Ectodermal cell (in vitro differentiated cells): ENCODE results near the gene YIF1A.
"Not testable (repeated sequence)": the region's sequence is repeated elsewhere in the genome, so short reads cannot be mapped to it uniquely, and the experiment has no call there.

ENCODE experiments used
- H3K27ac ChIP-seq: 2 replicates; pipeline ENCODE4 v1.7.0; 2013; ENCODE audit warnings: mild to moderate bottlenecking, low read depth, low read length; ENCODE audit not compliant: insufficient read depth, poor library complexity, severe bottlenecking
- H3K27me3 ChIP-seq: 2 replicates; pipeline ENCODE4 v1.7.0; 2013; ENCODE audit warnings: mild to moderate bottlenecking, low read length; ENCODE audit not compliant: insufficient read depth, control insufficient read depth, poor library complexity, severe bottlenecking
- H3K36me3 ChIP-seq: one replicate; pipeline ENCODE4 v1.7.0; 2013; ENCODE audit warnings: low read length; ENCODE audit not compliant: control insufficient read depth, insufficient read depth
- H3K4me1 ChIP-seq: one replicate; pipeline ENCODE4 v1.7.0; 2013; ENCODE audit warnings: low read length; ENCODE audit not compliant: control insufficient read depth, insufficient read depth
- H3K4me3 ChIP-seq: 2 replicates; pipeline ENCODE4 v1.7.0; 2013; ENCODE audit warnings: low read depth, low read length, control low read depth; ENCODE audit not compliant: insufficient read depth
- H3K9me3 ChIP-seq: 2 replicates; pipeline ENCODE4 v1.7.0; 2013; ENCODE audit warnings: mild to moderate bottlenecking, low read length, moderate library complexity; ENCODE audit not compliant: control insufficient read depth
- WGBS, 2 experiments: methylation state at CpG; one replicate each; pipeline ENCODE4 v1.1.7; 2013; ENCODE audit warnings: missing lambda C conversion rate in 2 of 2; 5-methylcytosine and 5-hydroxymethylcytosine counted together

YIF1A gene

DNA sequence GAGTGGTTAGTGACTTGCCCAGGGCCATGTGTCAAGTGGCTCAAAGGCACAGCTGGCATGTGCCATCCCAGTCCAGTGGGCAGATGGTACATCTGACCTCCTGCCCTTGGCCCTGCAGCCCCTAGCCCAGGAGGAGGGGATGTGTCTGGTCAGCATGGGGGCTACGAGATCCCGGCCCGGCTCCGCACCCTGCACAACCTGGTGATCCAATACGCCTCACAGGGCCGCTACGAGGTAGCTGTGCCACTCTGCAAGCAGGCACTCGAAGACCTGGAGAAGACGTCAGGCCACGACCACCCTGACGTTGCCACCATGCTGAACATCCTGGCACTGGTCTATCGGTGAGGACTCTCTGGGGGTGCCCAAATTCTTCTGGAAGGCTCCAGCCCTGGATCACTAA is 26.2 kb downstream of the YIF1A start:
- H3K4me3 ChIP-seq: no peak overlapping the region
- H3K27me3 ChIP-seq: no peaks in the 10 kb centered on the region
- H3K9me3 ChIP-seq: no peaks in the 10 kb centered on the region
- H3K27ac ChIP-seq: no peak overlapping the region
- no peaks in the 10 kb centered on the region for H3K4me1 ChIP-seq
- peaks cover 31% of the 10 kb centered on the region for H3K36me3 ChIP-seq
- WGBS, 2 experiments: 95 to 97% methylated on average over 12 of the region's 12 CpGs

GRCh38 chr11:66262191-66262590 is 26.8 kb downstream of the YIF1A start:
- Histone ChIP-seq H3K27me3 (no peaks in the 10 kb centered on the region), H3K27ac (no peak overlapping the region), H3K9me3 (no peaks in the 10 kb centered on the region), H3K36me3 (peaks cover 31% of the 10 kb centered on the region), H3K4me1 (no peaks in the 10 kb centered on the region), H3K4me3 (no peak overlapping the region)
- 95% methylated on average over 5 of the region's 5 CpGs for WGBS, 2 experiments

DNA sequence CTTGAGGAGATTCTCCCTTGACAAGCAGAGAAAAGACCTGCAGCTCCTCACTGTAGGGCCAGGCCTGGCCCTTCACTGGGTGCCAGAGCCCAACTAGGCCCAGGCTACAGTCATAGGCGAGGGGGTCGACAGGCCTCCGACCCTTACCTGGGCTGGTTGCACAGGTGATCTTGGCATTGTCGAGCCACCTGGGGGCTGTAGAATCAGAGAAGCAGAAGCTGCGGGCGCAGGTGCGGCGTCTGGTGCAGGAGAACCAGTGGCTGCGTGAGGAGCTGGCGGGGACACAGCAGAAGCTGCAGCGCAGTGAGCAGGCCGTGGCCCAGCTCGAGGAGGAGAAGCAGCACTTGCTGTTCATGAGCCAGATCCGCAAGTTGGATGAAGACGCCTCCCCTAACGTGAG is 27.4 kb downstream of the YIF1A start:
- Histone ChIP-seq H3K27me3 (no peaks in the 10 kb centered on the region), H3K36me3 (peaks cover 31% of the 10 kb centered on the region), H3K27ac (no peak overlapping the region), H3K4me3 (no peak overlapping the region), H3K4me1 (no peaks in the 10 kb centered on the region), H3K9me3 (no peaks in the 10 kb centered on the region)
- 95 to 96% methylated on average over 16 of the region's 16 CpGs for WGBS, 2 experiments

GRCh38 chr11:66259956-66260355 is 29.0 kb downstream of the YIF1A start:
- Histone ChIP-seq H3K9me3 (no peaks in the 10 kb centered on the region), H3K36me3 (peaks cover 31% of the 10 kb centered on the region), H3K4me3 (no peak overlapping the region), H3K27ac (no peak overlapping the region), H3K4me1 (no peaks in the 10 kb centered on the region), H3K27me3 (no peaks in the 10 kb centered on the region)
- WGBS, 2 experiments: 94 to 96% methylated on average over 4 of the region's 4 CpGs

DNA sequence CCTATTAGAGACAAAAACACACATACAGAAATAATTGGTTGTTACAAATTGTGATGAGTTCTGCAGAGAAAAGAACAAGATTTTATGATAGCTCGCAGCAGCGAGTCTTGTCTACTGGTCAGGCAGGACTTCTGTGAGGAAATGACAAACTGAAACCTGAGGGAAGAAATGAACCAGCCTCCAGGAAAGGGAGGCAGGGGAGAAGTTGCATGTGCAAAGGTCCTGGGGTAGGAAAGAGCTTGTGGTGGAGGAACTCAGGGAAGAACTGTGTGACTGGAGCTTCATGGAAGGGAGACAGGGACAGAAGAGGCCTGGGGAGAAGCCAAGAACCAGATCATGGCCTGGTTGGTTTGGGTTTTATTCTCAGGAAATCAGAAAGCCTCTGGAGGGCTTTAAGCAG is 29.7 kb downstream of the YIF1A start:
- no peaks in the 10 kb centered on the region for H3K9me3 ChIP-seq

DNA sequence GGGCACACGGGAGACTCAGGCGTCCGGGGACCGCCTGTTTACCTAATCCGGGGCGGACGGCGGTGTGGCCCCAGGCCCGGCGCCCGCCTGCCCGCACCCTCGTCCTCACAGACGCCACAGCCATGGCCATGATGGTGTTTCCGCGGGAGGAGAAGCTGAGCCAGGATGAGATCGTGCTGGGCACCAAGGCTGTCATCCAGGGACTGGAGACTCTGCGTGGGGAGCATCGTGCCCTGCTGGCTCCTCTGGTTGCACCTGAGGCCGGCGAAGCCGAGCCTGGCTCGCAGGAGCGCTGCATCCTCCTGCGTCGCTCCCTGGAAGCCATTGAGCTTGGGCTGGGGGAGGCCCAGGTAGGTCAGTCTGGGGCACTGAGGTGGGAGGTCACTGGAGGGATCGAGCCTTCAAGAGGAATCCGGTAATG is 30.5 kb downstream of the YIF1A start:
- no peak overlapping the region for H3K27ac ChIP-seq

More for the DNA sequence above, 29.7 kb downstream of the YIF1A start:
- Histone ChIP-seq H3K4me3 (no peak overlapping the region), H3K27ac (no peak overlapping the region), H3K36me3 (peaks cover 24% of the 10 kb centered on the region), H3K27me3 (no peaks in the 10 kb centered on the region), H3K4me1 (no peaks in the 10 kb centered on the region)
- WGBS, 2 experiments: 97 to 99% methylated on average over 2 of the region's 2 CpGs

DNA sequence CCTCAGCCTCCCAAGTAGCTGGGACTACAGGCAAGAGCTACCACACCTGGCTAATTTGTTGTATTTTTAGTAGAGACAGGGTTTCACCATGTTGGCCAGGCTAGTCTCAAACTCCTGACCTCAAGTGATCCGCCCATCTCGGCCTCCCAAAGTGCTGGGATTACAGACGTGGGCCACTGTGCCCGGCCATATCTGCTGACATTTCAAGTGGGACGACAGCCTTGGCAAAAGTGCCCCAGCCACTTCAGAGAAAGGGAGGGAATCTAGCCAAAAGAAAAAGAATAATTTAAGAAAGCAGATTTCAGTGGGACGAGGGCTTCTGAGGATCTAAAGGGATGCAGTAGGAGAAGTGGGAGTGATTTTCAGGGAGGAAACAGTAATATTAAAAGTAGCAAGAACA is 35.9 kb downstream of the YIF1A start:
- H3K27ac ChIP-seq, H3K27me3 ChIP-seq, H3K4me3 ChIP-seq, H3K9me3 ChIP-seq, H3K36me3 ChIP-seq, H3K4me1 ChIP-seq: not testable (repeated sequence)
- WGBS, 2 experiments: 89% methylated on average over 6 of the region's 6 CpGs

More for the DNA sequence above, 30.5 kb downstream of the YIF1A start:
- no peaks in the 10 kb centered on the region for H3K27me3 ChIP-seq
- 9 to 10% methylated on average over 28 of the region's 28 CpGs for WGBS, 2 experiments
- H3K9me3 ChIP-seq: no peaks in the 10 kb centered on the region
- H3K4me1 ChIP-seq: no peaks in the 10 kb centered on the region
- H3K4me3 ChIP-seq: peak overlapping the region; percentile 90
- peaks cover 17% of the 10 kb centered on the region for H3K36me3 ChIP-seq

DNA sequence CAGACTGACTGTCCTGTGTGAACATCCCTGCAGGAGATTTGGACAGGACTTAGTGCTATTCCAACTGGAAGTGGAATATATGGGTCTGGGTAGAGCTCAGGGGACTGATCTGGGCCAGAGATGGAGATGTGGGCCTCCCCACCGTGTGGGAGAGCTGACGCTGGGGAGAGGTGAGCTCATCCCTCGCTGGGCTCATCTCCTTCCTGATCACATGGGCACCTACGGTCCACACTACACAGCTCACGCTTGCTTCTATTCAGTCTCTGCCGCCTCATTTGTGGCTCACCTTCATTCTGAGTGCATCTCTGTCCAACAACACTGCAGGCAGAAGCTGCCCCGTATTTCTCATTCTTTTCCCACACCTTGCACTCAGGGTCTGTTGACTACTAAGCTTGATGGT is 37.1 kb downstream of the YIF1A start:
- Histone ChIP-seq H3K36me3 (no peaks in the 10 kb centered on the region), H3K9me3 (no peaks in the 10 kb centered on the region), H3K4me3 (no peak overlapping the region), H3K27me3 (no peaks in the 10 kb centered on the region), H3K27ac (no peak overlapping the region), H3K4me1 (no peaks in the 10 kb centered on the region)
- 89 to 92% methylated on average over 7 of the region's 7 CpGs for WGBS, 2 experiments

DNA sequence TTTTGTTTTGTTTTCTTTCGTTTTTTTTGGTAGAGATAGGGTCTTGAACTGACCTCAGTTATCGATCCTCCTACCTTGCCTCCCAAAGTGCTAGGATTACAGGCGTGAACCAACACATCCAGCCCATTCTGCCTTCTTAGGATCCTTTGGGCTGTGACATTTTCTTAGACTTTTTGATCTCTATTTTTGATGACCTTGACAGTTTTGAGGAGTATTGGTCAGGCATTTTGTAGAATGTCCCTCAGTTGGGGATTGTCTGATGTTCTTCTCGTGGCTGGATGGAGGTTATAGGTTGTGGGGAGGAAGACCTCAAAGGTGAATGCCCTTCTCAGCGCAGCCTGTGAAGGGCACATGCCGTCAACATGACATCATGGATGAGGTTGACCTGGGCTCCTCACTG is 40.0 kb downstream of the YIF1A start:
- H3K4me1 ChIP-seq: no peaks in the 10 kb centered on the region
- WGBS, 2 experiments: 88 to 90% methylated on average over 6 of the region's 6 CpGs
- H3K4me3 ChIP-seq: no peak overlapping the region
- no peak overlapping the region for H3K27ac ChIP-seq
- no peaks in the 10 kb centered on the region for H3K9me3 ChIP-seq
- H3K27me3 ChIP-seq: no peaks in the 10 kb centered on the region
- H3K36me3 ChIP-seq: no peaks in the 10 kb centered on the region

DNA sequence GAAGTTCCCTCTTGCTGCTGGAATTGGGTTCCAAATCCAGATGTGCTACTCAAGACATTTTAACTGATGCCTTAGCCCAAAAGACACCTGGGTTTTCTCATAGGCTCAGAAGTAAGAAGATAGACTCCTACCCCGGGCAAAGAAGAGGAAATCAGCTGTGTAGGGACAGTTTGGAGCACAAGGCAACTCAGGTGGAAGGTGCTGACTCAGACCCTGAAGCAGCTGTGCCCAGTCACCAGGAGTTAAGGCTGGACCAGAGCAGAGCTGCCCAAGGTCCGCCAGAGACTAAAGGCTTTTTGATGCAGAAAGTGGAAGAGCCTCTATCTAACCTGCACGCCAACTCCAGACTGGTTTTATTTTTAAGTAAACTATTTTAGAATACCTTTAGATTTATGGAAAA is 41.1 kb downstream of the YIF1A start:
- 87 to 97% methylated on average over 2 of the region's 3 CpGs for WGBS, 2 experiments
- Histone ChIP-seq H3K36me3 (no peaks in the 10 kb centered on the region), H3K4me3 (no peak overlapping the region), H3K9me3 (no peaks in the 10 kb centered on the region), H3K27me3 (no peaks in the 10 kb centered on the region), H3K27ac (no peak overlapping the region), H3K4me1 (no peaks in the 10 kb centered on the region)

DNA sequence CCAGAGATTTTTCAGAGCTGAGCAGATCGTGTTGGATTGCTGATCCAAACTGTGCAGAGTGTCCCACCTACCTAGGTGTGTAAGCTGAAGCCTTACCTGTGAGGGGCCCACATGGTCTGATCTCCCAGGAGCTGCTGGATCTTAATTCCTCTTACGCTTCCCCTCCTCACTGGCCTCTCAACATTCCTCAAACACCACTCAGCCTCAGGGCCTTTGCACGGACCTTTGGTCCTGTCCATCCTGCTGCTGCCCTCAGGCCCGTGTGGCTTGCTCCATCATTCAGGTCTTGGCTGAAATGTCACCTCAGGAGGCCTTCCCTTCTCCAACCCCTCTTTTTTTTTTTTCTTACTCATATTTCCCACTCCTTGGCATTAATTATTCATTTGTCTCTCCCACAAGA is 41.6 kb downstream of the YIF1A start:
- Histone ChIP-seq H3K27ac (no peak overlapping the region), H3K36me3 (no peaks in the 10 kb centered on the region), H3K9me3 (no peaks in the 10 kb centered on the region), H3K4me3 (no peak overlapping the region), H3K27me3 (no peaks in the 10 kb centered on the region), H3K4me1 (no peaks in the 10 kb centered on the region)
- WGBS, 2 experiments: 92% methylated on average over 4 of the region's 4 CpGs
